Activated naive CD4-positive, alpha-beta T cell treated with anti-CD3 and anti-CD28 coated beads, Interleukin-2, amount 50 U/mL, for 72 hours (primary cell): ENCODE data around the gene PAQR8. TPM values are rescaled to one million over a fixed set of nuclear protein-coding genes. Genes with fewer than 3 reads are reported as not detected.
"Not testable (repeated sequence)": the region's sequence is repeated elsewhere in the genome, so short reads cannot be mapped to it uniquely, and the experiment has no call there.

ENCODE experiments used
- ATAC-seq, 2 donors: fragments of 150-1000 bp; cut with Tn5 transposase; 2 replicates each; pipeline ENCODE4 v1.10.0; 2021; ENCODE audit warnings: mild to moderate bottlenecking in 2 of 2, moderate library complexity in 2 of 2
- DNase-seq, 2 donors: peaks; one replicate each; pipeline ENCODE4 v3.0.0; 2021 to 2022; ENCODE audit warnings: low spot score in 2 of 2
- H3K27ac Mint-ChIP-seq, 2 donors: one replicate each; pipeline ENCODE4 v1.8.0; 2022; ENCODE audit warnings: mild to moderate bottlenecking in 2 of 2, mixed read lengths in 2 of 2
- H3K36me3 Mint-ChIP-seq, 2 donors: one replicate each; pipeline ENCODE4 v1.8.0; 2022; ENCODE audit warnings: mixed read lengths in 2 of 2
- H3K9me3 Mint-ChIP-seq, 2 donors: one replicate each; pipeline ENCODE4 v1.8.0; 2022; ENCODE audit warnings: mixed read lengths in 2 of 2
- total RNA-seq, 2 donors: library from RNA; stranded (reverse); gene quantifications; one replicate each; pipeline ENCODE4 v1.2.3, GENCODE V29; 2022

Gene PAQR8
- total RNA-seq, 2 donors from 2014 or later, result 8.0 to 11.4 TPM

- ATAC-seq, result no peak
- no peak for DNase-seq
- Mint-ChIP-seq H3K36me3 (peaks cover 36 to 37% of the 10 kb centered on the region in 2 donors), H3K9me3 (no peaks in the 10 kb centered on the region), H3K27ac (no peak overlapping the region)
These were observed 2.7 kb downstream of the PAQR8 start for GRCh38 chr6:52364480-52365166.

GRCh38 chr6:52365317-52365716 is 3.4 kb downstream of the PAQR8 start:
- Mint-ChIP-seq H3K9me3 (no peaks in the 10 kb centered on the region), H3K27ac (no peak overlapping the region), H3K36me3 (peaks cover 36 to 37% of the 10 kb centered on the region in 2 donors)
- DNase-seq, result no peak
- no peak for ATAC-seq

GRCh38 chr6:52365866-52366540 is 4.1 kb downstream of the PAQR8 start:
- DNase-seq, result no peak
- H3K27ac Mint-ChIP-seq, result no peak overlapping the region
- peaks cover 36 to 37% of the 10 kb centered on the region in 2 donors for H3K36me3 Mint-ChIP-seq
- no peaks in the 10 kb centered on the region for H3K9me3 Mint-ChIP-seq
- no peak for ATAC-seq

- DNase-seq, result no peak
- Mint-ChIP-seq H3K9me3 (no peaks in the 10 kb centered on the region), H3K36me3 (peaks cover 20 to 22% of the 10 kb centered on the region in 2 donors), H3K27ac (no peak overlapping the region)
- no peak for ATAC-seq
These were observed 6.1 kb downstream of the PAQR8 start for GRCh38 chr6:52368002-52368401.

DNA sequence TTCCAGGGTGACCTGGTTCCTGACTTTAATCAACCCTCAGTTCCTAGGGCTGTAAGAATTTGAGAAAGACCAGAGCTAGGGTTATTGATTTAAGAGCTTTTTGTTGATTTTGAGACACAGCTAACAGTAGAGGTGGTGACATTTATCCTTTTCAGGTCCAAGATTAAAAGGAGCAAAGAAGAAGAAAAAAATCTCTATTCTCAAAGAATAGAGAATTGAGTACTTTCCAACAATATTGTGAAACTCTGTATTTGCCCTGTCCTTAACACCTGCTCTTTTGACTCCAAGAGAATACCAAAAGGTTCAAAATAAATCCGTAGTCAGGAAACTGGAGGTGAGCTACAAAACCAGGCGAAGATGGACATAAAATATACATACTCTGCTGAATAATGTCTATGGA is 7.3 kb downstream of the PAQR8 start:
- no peak overlapping the region for H3K27ac Mint-ChIP-seq
- ATAC-seq (no peak), DNase-seq (no peak)
- peaks cover 4 to 5% of the 10 kb centered on the region in 2 donors for H3K9me3 Mint-ChIP-seq
- peaks cover 16 to 31% of the 10 kb centered on the region in 2 donors for H3K36me3 Mint-ChIP-seq

- DNase-seq (no peak), ATAC-seq (no peak)
- Mint-ChIP-seq H3K27ac (no peak overlapping the region), H3K9me3 (peaks cover 6 to 11% of the 10 kb centered on the region in 2 donors), H3K36me3 (peaks cover 19 to 28% of the 10 kb centered on the region in 2 donors)
These were observed 9.8 kb downstream of the PAQR8 start for GRCh38 chr6:52371656-52372191.

GRCh38 chr6:52373151-52373690 is 11.3 kb downstream of the PAQR8 start:
- peaks cover 6 to 11% of the 10 kb centered on the region in 2 donors for H3K9me3 Mint-ChIP-seq
- H3K36me3 Mint-ChIP-seq, result peaks cover 12 to 19% of the 10 kb centered on the region in 2 donors
- H3K27ac Mint-ChIP-seq, result no peak overlapping the region
- DNase-seq (no peak), ATAC-seq (no peak)

DNA sequence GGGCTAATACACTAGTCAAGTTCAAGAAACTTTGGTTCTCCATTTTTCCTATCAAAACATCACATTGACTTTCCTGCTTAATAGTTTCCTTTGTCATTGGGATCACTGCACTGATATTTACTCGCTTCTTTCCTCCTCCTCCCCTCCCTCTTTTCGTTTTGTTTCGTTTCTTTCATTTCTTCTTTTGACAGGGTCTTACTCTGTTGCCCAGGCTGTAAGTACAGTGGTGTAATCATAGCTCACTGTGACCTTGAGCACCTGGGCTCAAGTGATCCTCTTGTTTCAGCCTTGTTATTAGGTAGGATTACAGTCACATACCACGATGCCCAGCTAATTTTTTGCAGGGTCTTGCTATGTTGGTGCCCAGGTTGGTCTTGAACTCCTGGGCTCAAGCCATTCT is 12.3 kb downstream of the PAQR8 start:
- no peak for DNase-seq
- ATAC-seq, result no peak
- Mint-ChIP-seq H3K36me3 (peaks cover 12 to 21% of the 10 kb centered on the region in 2 donors), H3K27ac (no peak overlapping the region), H3K9me3 (peaks cover 6 to 14% of the 10 kb centered on the region in 2 donors)

- peaks cover 12 to 21% of the 10 kb centered on the region in 2 donors for H3K36me3 Mint-ChIP-seq
- H3K27ac Mint-ChIP-seq, result no peak overlapping the region
- DNase-seq (no peak), ATAC-seq (peak; percentile 46 to 56)
- H3K9me3 Mint-ChIP-seq, result peaks cover 6 to 15% of the 10 kb centered on the region in 2 donors
These were observed 14.0 kb downstream of the PAQR8 start for GRCh38 chr6:52375780-52376556.

- H3K27ac Mint-ChIP-seq, result no peak overlapping the region
- peaks cover 12 to 22% of the 10 kb centered on the region in 2 donors for H3K36me3 Mint-ChIP-seq
- DNase-seq (no peak), ATAC-seq (no peak)
- peaks cover 6 to 15% of the 10 kb centered on the region in 2 donors for H3K9me3 Mint-ChIP-seq
These were observed 14.8 kb downstream of the PAQR8 start for GRCh38 chr6:52376763-52377162.

DNA sequence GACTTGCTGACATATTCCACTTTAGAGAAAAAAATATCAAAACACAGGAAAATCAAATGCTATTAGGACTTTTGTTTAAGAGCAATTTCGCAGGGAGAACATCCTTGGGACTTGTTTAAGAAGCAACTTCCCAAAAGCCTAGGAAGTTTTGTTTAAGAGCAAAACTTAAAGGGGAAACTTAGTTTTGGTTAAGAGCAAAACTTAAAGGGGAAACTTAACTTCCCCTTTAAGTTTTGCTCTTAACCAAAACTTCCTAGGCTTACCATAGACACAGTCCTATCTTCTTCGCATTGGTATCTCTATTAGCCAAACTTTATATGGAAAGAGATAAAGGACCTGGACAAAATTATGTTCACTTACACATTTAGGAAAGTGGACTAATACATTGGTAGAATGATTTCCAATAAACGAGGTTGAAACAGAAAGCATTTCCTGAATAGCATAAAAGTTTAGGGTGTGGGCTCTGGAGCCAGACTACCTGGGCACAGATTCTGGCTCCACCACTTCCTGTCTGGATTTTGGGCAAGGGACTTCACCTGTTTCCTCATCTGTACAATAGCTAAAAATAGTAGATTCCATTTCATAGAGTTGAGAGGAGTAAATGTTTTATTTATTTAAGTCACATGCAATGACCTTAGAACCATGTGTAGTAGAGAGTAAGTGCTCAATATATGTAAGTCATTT is 15.7 kb downstream of the PAQR8 start:
- Mint-ChIP-seq H3K9me3 (peaks cover 6 to 15% of the 10 kb centered on the region in 2 donors), H3K36me3 (peaks cover 12 to 26% of the 10 kb centered on the region in 2 donors), H3K27ac (no peak overlapping the region)
- DNase-seq, result no peak
- peak in 1 of 2 donors; percentile 25 for ATAC-seq

DNA sequence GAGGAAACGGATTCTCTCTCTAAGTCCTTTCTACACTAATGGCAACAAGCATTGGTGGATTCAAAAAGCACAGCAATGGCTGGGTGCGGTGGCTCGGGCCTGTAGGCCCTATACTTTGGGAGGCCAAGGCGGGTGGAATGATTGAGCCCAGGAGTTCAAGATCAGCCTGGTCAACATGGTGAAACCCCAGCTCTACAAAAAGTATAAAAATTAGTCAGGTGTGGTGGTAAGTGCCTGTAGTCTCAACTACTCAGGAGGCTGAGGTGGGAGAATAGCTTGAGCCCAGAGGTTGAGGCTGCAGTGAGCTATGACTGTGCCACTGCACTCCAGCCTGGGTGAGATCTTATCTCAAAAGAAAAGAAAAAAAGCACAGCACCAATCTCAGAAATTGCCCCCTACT is 19.3 kb downstream of the PAQR8 start:
- Mint-ChIP-seq H3K9me3 (peaks cover 6 to 19% of the 10 kb centered on the region in 2 donors), H3K27ac (no peak overlapping the region), H3K36me3 (peaks cover 18 to 36% of the 10 kb centered on the region in 2 donors)
- no peak for DNase-seq
- ATAC-seq, result peak; percentile 61 to 85

DNA sequence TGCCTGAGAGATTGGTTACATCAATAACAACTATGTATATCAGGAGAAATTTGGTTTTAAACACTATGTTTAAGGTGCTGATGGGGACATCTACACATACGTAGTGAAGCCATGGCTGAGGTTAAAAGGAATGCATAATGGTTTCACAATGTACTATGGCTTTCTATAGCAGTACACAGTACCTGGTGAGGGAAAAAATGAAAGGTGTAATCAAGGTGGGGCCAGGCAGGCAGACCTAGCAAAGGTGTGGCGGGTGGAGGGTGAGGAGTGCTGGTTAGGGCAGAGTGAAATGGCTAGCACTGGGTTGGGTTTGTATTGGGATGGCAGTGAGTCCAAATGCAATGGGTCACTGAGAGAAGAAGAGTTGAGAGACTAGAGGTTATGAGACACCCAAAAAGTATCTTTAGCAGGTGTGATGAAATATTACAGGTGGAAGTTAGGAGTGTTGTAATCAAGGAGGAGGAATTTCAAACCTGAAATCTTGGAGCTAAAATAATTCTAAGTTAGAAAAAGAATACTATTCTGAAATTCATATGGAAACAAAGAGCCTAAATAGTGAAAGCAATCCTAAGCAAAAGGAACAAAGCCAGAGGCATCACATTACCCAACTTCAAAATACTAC is 22.3 kb downstream of the PAQR8 start:
- peaks cover 6 to 15% of the 10 kb centered on the region in 2 donors for H3K9me3 Mint-ChIP-seq
- peaks cover 13 to 36% of the 10 kb centered on the region in 2 donors for H3K36me3 Mint-ChIP-seq
- DNase-seq, result no peak
- H3K27ac Mint-ChIP-seq, result no peak overlapping the region
- ATAC-seq, result no peak

- no peak overlapping the region for H3K27ac Mint-ChIP-seq
- no peak for DNase-seq
- peak in 1 of 2 donors; percentile 35 for ATAC-seq
- peaks cover 13 to 36% of the 10 kb centered on the region in 2 donors for H3K36me3 Mint-ChIP-seq
- H3K9me3 Mint-ChIP-seq, result peaks cover 6 to 15% of the 10 kb centered on the region in 2 donors
These were observed 23.1 kb downstream of the PAQR8 start for GRCh38 chr6:52385074-52385473.

DNA sequence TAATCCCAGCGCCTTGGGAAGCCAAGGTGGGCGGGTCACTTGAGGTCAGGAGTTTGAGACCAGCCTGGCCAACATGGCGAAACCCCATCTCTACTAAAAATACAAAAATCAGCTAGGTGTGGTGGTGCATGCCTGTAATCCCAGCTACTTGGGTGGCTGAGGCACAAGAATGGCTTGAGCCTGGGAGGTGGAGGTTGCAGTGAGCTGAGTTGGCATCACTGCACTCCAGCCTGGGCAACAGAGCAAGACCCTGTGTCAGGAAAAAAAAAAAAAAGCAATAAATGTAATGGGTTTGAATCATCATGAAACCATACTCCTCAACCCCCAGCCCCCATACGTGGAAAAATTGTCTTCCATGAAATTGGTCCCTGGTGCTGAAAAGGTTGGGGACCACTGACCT is 26.2 kb downstream of the PAQR8 start:
- H3K27ac Mint-ChIP-seq, DNase-seq, ATAC-seq: not testable (repeated sequence)
- Mint-ChIP-seq H3K36me3 (peaks cover 13 to 31% of the 10 kb centered on the region in 2 donors), H3K9me3 (peaks cover 6 to 15% of the 10 kb centered on the region in 2 donors)
